DOHH2 (cell line): Measurements from ENCODE around the gene FRYL.

Experiments
- H3F3A ChIP-seq: fragments of 200-600 bp; sonication (generic), shearing (Covaris generic); 2 replicates; pipeline ENCODE4 v1.6.0; 2016; ENCODE audit warnings: antibody characterized with exemption, mild to moderate bottlenecking; ENCODE audit not compliant: control insufficient read depth, insufficient read depth
- H3K27ac ChIP-seq: fragments of 200-600 bp; sonication (generic); 2 replicates; pipeline ENCODE4 v1.5.1; 2014; ENCODE audit warnings: low read depth, mild to moderate bottlenecking, low read length, moderate library complexity
- H3K27me3 ChIP-seq: fragments of 200-600 bp; sonication (generic); 2 replicates; pipeline ENCODE4 v1.6.1; 2014; ENCODE audit warnings: mild to moderate bottlenecking, low read length, mixed read lengths; ENCODE audit not compliant: control insufficient read depth
- H3K36me3 ChIP-seq: fragments of 200-600 bp; sonication (generic); 2 replicates; pipeline ENCODE4 v1.6.1; 2014; ENCODE audit warnings: mild to moderate bottlenecking, low read length, moderate library complexity, mixed read lengths; ENCODE audit not compliant: control insufficient read depth
- H3K4me1 ChIP-seq: fragments of 200-600 bp; sonication (generic); 2 replicates; pipeline ENCODE4 v1.6.1; 2014; ENCODE audit warnings: mild to moderate bottlenecking, low read length, mixed read lengths; ENCODE audit not compliant: control insufficient read depth
- H3K4me2 ChIP-seq: fragments of 200-600 bp; sonication (generic); 2 replicates; pipeline ENCODE4 v1.6.0; 2014; ENCODE audit warnings: mild to moderate bottlenecking, low read length, moderate library complexity
- H3K4me3 ChIP-seq: fragments of 200-600 bp; sonication (generic); 2 replicates; pipeline ENCODE4 v1.5.1; 2014; ENCODE audit warnings: mild to moderate bottlenecking, low read length, mixed read lengths
- H3K79me2 ChIP-seq: fragments of 200-600 bp; sonication (generic); 2 replicates; pipeline ENCODE4 v1.6.1; 2014; ENCODE audit warnings: mild to moderate bottlenecking, low read length, mixed read lengths; ENCODE audit not compliant: control insufficient read depth
- H3K9me2 ChIP-seq: fragments of 200-600 bp; sonication (generic); replicated peaks from 2 replicates; pipeline ENCODE4 v1.6.1; 2014; ENCODE audit warnings: mild to moderate bottlenecking, low read length, mixed read lengths; ENCODE audit not compliant: control insufficient read depth
- H3K9me3 ChIP-seq: fragments of 200-600 bp; sonication (generic); 2 replicates; pipeline ENCODE4 v1.6.1; 2014; ENCODE audit warnings: antibody characterized with exemption, low read length, mixed read lengths; ENCODE audit not compliant: control insufficient read depth, insufficient read depth
- H4K20me1 ChIP-seq: fragments of 200-600 bp; sonication (generic); 2 replicates; pipeline ENCODE4 v1.6.0; 2014; ENCODE audit warnings: low read depth, mild to moderate bottlenecking, antibody characterized with exemption, low read length, moderate library complexity; ENCODE audit not compliant: control insufficient read depth, insufficient read depth
- CTCF ChIP-seq: fragments of 200-600 bp; sonication (generic); IDR thresholded peaks from one replicate; pipeline ENCODE4 v1.5.1; 2014; ENCODE audit warnings: antibody characterized with exemption, mild to moderate bottlenecking, low read depth, low read length; ENCODE audit not compliant: poor library complexity, severe bottlenecking
- EZH2phosphoT487 ChIP-seq: fragments of 200-600 bp; sonication (generic); IDR thresholded peaks from 2 replicates; pipeline ENCODE4 v1.6.1; 2017; ENCODE audit warnings: borderline replicate concordance, mild to moderate bottlenecking, antibody characterized with exemption, low read length, moderate library complexity, mixed read lengths

Gene FRYL

DNA sequence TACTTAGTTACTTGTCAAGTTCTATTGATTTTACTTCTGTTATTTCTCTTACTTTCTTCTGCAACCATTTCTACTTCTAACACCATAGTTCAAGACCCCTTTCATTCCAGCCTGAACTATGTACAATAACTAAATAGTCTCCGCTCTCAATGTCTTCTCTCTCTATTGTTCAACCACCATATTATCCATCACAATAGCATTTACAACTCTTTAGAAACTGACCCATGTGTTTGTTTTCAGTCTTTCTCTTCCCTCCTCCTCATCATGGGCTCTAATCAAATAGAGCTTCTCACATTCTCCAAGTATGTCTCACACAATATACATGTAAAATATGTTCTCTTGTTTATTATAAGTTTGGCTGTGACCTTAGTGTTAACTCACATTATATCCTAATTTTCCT lies 146.4 kb downstream of the FRYL start:
- H3K27ac ChIP-seq, result no peak overlapping the region

GRCh38 chr4:48629458-48629857 lies 150.6 kb downstream of the FRYL start:
- Histone ChIP-seq H3F3A (no peaks in the 10 kb centered on the region), H3K4me3 (no peak overlapping the region), H3K27me3 (no peaks in the 10 kb centered on the region), H3K27ac (no peak overlapping the region), H3K4me2 (no peak overlapping the region), H3K4me1 (no peaks in the 10 kb centered on the region), H4K20me1 (no peaks in the 10 kb centered on the region), H3K9me3 (no peaks in the 10 kb centered on the region), H3K9me2 (no peaks in the 10 kb centered on the region), H3K36me3 (peaks cover 3% of the 10 kb centered on the region; the same call in 1 of the 2 replicates), H3K79me2 (peaks cover 5% of the 10 kb centered on the region; the same call in 1 of the 2 replicates)
- TF ChIP-seq CTCF (no peak), EZH2phosphoT487 (no peak)

More for the DNA sequence above, 146.4 kb downstream of the FRYL start:
- Histone ChIP-seq H3K4me3 (no peak overlapping the region), H3K36me3 (peaks cover 3% of the 10 kb centered on the region; the same call in 1 of the 2 replicates), H3K27me3 (no peaks in the 10 kb centered on the region), H3K9me3 (no peaks in the 10 kb centered on the region), H4K20me1 (no peaks in the 10 kb centered on the region), H3F3A (no peaks in the 10 kb centered on the region), H3K4me2 (no peak overlapping the region), H3K4me1 (peaks cover 20% of the 10 kb centered on the region), H3K79me2 (peaks cover 24% of the 10 kb centered on the region), H3K9me2 (no peaks in the 10 kb centered on the region)
- TF ChIP-seq EZH2phosphoT487, result no peak
- no peak for TF ChIP-seq CTCF

GRCh38 chr4:48623182-48623780 lies 156.8 kb downstream of the FRYL start:
- no peaks in the 10 kb centered on the region for H3K4me1 ChIP-seq
- H3K9me3 ChIP-seq, result no peaks in the 10 kb centered on the region
- no peaks in the 10 kb centered on the region for H3K9me2 ChIP-seq
- no peaks in the 10 kb centered on the region for H4K20me1 ChIP-seq
- no peak overlapping the region for H3K4me3 ChIP-seq
- no peaks in the 10 kb centered on the region for H3K79me2 ChIP-seq
- H3K4me2 ChIP-seq, result no peak overlapping the region
- no peak overlapping the region for H3K27ac ChIP-seq
- no peaks in the 10 kb centered on the region for H3F3A ChIP-seq
- H3K27me3 ChIP-seq, result no peaks in the 10 kb centered on the region
- H3K36me3 ChIP-seq, result peaks cover 29% of the 10 kb centered on the region
- TF ChIP-seq CTCF (no peak), EZH2phosphoT487 (no peak)

GRCh38 chr4:48620831-48621230 lies 159.2 kb downstream of the FRYL start:
- TF ChIP-seq EZH2phosphoT487 (no peak), CTCF (no peak)
- H3K4me1 ChIP-seq, result no peaks in the 10 kb centered on the region
- H3K9me3 ChIP-seq, result no peaks in the 10 kb centered on the region
- H3K79me2 ChIP-seq, result no peaks in the 10 kb centered on the region
- no peak overlapping the region for H3K27ac ChIP-seq
- H4K20me1 ChIP-seq, result no peaks in the 10 kb centered on the region
- H3K27me3 ChIP-seq, result no peaks in the 10 kb centered on the region
- H3K4me3 ChIP-seq, result no peak overlapping the region
- peaks cover 41% of the 10 kb centered on the region for H3K36me3 ChIP-seq
- H3K9me2 ChIP-seq, result no peaks in the 10 kb centered on the region
- no peak overlapping the region for H3K4me2 ChIP-seq
- no peaks in the 10 kb centered on the region for H3F3A ChIP-seq
